Activated CD8-positive, alpha-beta T cell treated with anti-CD3 and anti-CD28 coated beads, Interleukin-2, amount 10 ng/mL, durations not matched to agents 7 days and 5 days (primary cell): ENCODE data around the gene ZBTB7C. TPM values are rescaled to one million over a fixed set of nuclear protein-coding genes. Genes with fewer than 3 reads are reported as not detected.

ENCODE experiments used
- ATAC-seq: fragments of 150-1000 bp; cut with Tn5 transposase; one replicate; pipeline ENCODE4 v1.10.0; 2021; ENCODE audit warnings: moderate library complexity
- CTCF ChIA-PET: fragments of 350-600 bp; sonication (Branson Sonifier 250); formaldehyde crosslinking; loops from one replicate; lab custom pipeline; 2021; ENCODE audit warnings: antibody characterized with exemption; lab: Charles Lee
- POLR2A ChIA-PET: fragments of 350-600 bp; sonication (Branson Sonifier 250); formaldehyde crosslinking; loops from one replicate; lab custom pipeline; 2021; ENCODE audit warnings: antibody characterized with exemption; lab: Charles Lee
- DNase-seq: peaks from one replicate; pipeline ENCODE4 v3.0.0-alpha.2; 2020
- H3K27ac Mint-ChIP-seq: one replicate; pipeline ENCODE4 v1.8.0; 2021; ENCODE audit warnings: mild to moderate bottlenecking, mixed read lengths
- H3K27me3 Mint-ChIP-seq: one replicate; pipeline ENCODE4 v1.8.0; 2021; ENCODE audit warnings: low read depth, mixed read lengths
- H3K36me3 Mint-ChIP-seq: one replicate; pipeline ENCODE4 v1.8.0; 2021; ENCODE audit warnings: low read depth, mixed read lengths
- H3K4me1 Mint-ChIP-seq: one replicate; pipeline ENCODE4 v1.8.0; 2021; ENCODE audit warnings: low read depth, mixed read lengths
- H3K4me3 Mint-ChIP-seq: one replicate; pipeline ENCODE4 v1.8.0; 2021; ENCODE audit warnings: mild to moderate bottlenecking, mixed read lengths
- H3K9me3 Mint-ChIP-seq: one replicate; pipeline ENCODE4 v1.8.0; 2022; ENCODE audit warnings: mixed read lengths; ENCODE audit not compliant: insufficient read depth
- total RNA-seq, 2 experiments: library from RNA; stranded (reverse); gene quantifications; one replicate each; pipeline ENCODE4 v1.2.3, GENCODE V29; 2021

Gene ZBTB7C
- total RNA-seq, 2 experiments from 2014 or later: not detected

DNA sequence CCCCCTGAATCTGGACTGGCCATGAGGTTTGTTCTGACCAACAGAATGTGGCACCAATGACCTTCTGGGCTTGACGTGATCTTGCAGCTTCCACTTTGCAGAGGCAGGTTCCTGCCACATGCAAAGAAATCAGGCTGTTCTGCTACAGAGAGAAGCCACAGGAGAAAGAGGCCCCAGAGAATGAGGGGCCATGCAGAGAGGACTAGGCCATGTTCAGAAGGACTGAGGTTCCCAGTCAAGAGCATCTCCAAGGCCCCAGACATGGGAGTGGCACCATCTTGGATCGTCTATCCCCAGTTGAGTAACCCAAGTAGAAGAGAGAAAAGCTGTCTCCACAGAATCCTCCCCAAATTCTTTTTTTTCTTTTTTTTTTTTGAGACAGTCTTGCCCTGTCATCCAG is 131.1 kb downstream of the ZBTB7C start:
- ATAC-seq (no peak), DNase-seq (no peak)
- Mint-ChIP-seq H3K27ac (no peak overlapping the region), H3K4me3 (no peak overlapping the region), H3K36me3 (no peaks in the 10 kb centered on the region), H3K27me3 (peaks cover 3% of the 10 kb centered on the region), H3K9me3 (no peaks in the 10 kb centered on the region), H3K4me1 (no peaks in the 10 kb centered on the region)
- ChIA-PET CTCF (no interaction called here), POLR2A (no interaction called here)

DNA sequence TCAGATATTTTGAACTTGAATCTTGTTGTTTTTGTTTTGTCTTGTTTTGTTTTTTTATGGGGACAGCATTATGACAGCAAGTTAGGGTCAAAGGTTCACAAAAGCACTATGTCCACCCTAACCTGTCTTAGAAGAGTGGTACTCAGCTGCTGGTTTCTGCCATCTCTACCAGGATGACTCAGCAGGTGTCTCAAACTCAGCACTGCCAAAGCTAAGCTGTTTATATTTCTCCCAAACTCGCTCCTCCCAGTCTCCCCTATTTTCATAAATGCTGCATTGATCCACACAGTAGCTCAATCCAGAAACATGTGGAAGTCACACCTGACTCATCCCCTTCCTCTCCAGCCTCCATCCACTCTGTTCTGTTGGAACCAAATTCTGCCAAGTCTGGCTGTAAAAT is 134.9 kb downstream of the ZBTB7C start:
- Mint-ChIP-seq H3K4me3 (no peak overlapping the region), H3K27ac (no peak overlapping the region), H3K36me3 (no peaks in the 10 kb centered on the region), H3K27me3 (peaks cover 8% of the 10 kb centered on the region), H3K4me1 (no peaks in the 10 kb centered on the region), H3K9me3 (no peaks in the 10 kb centered on the region)
- POLR2A ChIA-PET: no interaction called here
- DNase-seq (no peak), ATAC-seq (no peak)
- CTCF ChIA-PET: no interaction called here

DNA sequence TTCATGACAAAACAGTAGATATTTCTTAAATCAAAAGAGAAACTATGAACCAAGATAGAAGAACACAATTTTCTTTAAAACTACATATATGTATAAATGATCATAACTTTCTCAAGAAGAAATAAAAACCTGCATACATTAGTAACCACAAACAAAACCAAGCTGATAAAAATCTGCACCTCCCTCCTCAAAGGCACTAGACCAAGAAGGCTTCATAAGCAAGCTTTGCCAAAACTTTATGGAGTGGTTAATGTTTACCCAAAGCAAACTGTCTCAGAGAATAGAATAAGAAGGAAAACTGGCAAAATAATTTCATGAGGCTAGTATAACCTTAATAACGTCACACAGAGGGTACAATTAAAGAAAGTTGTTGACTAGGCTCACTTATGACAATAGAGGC is 138.3 kb downstream of the ZBTB7C start:
- no peaks in the 10 kb centered on the region for H3K36me3 Mint-ChIP-seq
- H3K27ac Mint-ChIP-seq: no peak overlapping the region
- H3K27me3 Mint-ChIP-seq: peaks cover 11% of the 10 kb centered on the region
- no peak overlapping the region for H3K4me3 Mint-ChIP-seq
- ChIA-PET POLR2A (no interaction called here), CTCF (no interaction called here)
- no peak for DNase-seq
- no peaks in the 10 kb centered on the region for H3K4me1 Mint-ChIP-seq
- no peak for ATAC-seq
- no peaks in the 10 kb centered on the region for H3K9me3 Mint-ChIP-seq

DNA sequence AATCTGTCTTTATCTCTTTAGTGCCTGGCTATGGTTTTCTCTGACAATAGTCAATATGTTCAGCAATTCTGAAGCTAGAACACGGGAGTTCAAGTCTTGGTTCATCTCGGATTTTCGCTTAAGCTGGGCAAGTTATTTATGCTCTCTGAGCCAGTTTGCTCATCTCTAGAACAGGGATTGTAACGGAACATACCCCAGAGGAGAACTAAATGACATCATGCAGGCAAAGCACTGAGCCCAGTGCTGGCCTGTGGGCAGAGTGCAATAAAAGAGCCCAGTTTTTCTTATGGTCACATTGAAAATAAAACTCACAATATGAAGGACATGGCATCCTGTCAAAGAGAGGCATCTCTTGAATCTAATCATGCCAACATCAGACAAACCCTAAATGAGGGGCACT is 143.9 kb downstream of the ZBTB7C start:
- Mint-ChIP-seq H3K27me3 (peaks cover 2% of the 10 kb centered on the region), H3K4me3 (no peak overlapping the region), H3K36me3 (no peaks in the 10 kb centered on the region), H3K27ac (no peak overlapping the region), H3K4me1 (no peaks in the 10 kb centered on the region), H3K9me3 (no peaks in the 10 kb centered on the region)
- ChIA-PET POLR2A (no interaction called here), CTCF (no interaction called here)
- DNase-seq (no peak), ATAC-seq (no peak)

DNA sequence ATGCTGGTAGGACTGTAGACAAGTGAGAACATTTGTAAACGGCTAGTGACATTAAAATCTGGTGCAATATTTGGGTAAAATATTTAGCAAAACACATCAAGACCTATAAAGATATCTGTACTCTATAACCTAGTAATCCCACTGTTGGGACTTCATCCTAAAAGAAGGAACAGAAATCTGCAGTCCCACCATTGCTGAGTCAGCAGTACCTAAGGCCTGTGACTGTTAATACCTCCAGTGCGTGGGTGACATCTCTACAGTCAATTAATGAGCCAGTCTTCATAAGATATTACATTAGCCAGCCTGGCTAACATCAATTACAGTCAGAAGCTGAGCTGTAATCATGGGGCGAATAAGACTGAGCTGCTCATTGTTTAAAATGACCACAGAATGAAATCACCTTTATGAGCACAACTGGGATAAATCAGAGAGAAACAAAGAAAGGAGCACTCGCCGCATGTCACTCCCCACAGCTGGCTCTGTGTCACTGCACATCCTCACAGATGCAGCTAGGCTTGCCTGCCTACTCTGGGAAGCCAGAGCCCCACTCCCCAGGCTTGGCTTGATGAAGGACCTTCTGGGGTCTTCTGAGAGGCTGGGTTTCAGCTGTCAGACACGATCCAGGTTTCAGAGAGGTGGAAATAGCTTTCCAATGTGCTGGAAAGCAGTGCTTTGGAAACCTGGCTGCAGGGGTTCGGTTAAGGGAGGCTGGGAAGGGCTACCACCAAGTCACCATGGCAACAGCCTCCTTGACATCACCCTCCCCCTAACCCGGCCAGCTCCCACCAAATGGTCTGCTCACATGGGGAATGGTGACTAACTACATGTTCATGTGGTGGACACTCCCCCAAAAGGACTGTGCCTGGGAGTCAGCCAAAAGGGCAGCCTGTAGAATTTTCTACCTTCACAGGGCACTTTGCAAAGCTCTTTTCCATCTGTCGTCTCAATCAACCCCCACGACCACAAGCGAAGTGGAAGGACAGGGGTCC is 145.0 kb downstream of the ZBTB7C start:
- no peak for ATAC-seq
- POLR2A ChIA-PET: no interaction called here
- Mint-ChIP-seq H3K27me3 (peaks cover 6% of the 10 kb centered on the region), H3K36me3 (no peaks in the 10 kb centered on the region), H3K4me1 (no peaks in the 10 kb centered on the region), H3K4me3 (no peak overlapping the region), H3K27ac (no peak overlapping the region), H3K9me3 (no peaks in the 10 kb centered on the region)
- CTCF ChIA-PET: no interaction called here
- no peak for DNase-seq

DNA sequence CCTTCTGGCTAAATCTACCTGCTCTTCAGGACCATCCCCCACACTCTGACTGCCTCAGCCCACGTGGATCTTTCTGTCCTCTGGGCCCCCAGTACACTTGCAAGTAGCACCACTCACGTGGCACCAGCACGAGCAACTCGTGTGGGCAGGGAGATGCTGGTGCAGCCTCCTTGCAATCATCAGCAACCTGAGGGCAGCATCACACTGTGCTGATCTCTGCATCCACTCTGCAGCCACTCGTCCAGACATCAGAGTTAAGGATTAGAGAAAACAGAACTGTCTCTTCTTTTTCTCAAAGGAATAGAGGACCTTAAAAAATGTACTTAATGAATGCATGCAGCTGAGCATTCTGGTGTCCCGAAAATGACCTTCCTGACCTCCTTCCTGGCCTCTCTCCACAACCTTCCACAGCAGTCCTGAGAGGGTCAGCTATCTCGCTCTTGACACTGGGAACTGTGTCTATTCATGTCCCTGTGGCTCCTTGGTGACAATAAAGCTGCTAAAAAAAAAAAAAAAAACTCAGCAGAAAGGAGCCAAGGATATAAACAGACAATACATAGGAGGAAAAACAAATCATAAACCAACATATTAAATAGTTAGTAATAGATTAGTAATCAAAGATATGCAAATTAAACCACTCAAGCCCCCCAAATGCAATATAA is 145.9 kb downstream of the ZBTB7C start:
- ATAC-seq (no peak), DNase-seq (no peak)
- ChIA-PET CTCF (no interaction called here), POLR2A (no interaction called here)
- H3K27me3 Mint-ChIP-seq: peaks cover 6% of the 10 kb centered on the region
- no peaks in the 10 kb centered on the region for H3K36me3 Mint-ChIP-seq
- no peaks in the 10 kb centered on the region for H3K9me3 Mint-ChIP-seq
- H3K4me3 Mint-ChIP-seq: no peak overlapping the region
- no peaks in the 10 kb centered on the region for H3K4me1 Mint-ChIP-seq
- no peak overlapping the region for H3K27ac Mint-ChIP-seq

DNA sequence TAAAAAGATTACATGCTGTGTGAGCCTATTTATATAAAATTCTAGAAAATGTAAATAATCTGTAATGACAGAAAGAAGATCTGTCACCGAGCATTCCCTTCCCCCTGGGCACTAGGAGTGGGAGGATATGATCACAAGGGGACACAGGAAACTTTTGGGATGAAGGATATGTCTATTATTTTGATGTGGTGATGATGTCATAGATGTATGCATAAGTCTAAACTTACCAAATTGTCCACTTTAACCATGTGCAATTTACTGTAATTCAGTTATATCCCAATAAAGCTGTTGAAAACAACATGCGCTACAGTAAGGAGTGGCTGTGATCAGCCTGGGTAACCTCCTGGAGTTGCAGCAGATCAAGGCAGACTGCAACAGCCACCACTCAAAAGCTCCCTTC is 148.9 kb downstream of the ZBTB7C start:
- no peak overlapping the region for H3K27ac Mint-ChIP-seq
- no peaks in the 10 kb centered on the region for H3K4me1 Mint-ChIP-seq
- ChIA-PET CTCF (no interaction called here), POLR2A (no interaction called here)
- H3K4me3 Mint-ChIP-seq: no peak overlapping the region
- peaks cover 10% of the 10 kb centered on the region for H3K27me3 Mint-ChIP-seq
- no peaks in the 10 kb centered on the region for H3K9me3 Mint-ChIP-seq
- DNase-seq (no peak), ATAC-seq (no peak)
- no peaks in the 10 kb centered on the region for H3K36me3 Mint-ChIP-seq

DNA sequence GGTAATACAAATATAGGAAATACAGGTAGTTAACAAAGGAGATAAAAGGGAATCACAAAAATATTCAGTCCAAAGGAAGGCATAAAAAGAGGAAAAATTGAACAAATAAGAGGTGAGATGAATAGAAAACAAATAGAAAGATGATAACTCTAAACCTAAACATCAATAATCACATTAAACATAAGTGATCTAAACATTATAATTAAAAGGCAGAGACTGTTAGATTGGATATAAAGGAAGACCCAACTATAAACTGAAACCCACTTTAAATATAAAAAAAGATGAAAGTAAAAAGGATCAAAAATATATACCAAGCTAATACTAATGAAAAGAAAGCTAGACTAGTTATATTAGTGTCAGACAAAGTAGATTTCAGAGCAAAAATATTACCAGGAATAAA is 152.3 kb downstream of the ZBTB7C start:
- Mint-ChIP-seq H3K4me3 (no peak overlapping the region), H3K9me3 (no peaks in the 10 kb centered on the region), H3K36me3 (no peaks in the 10 kb centered on the region), H3K4me1 (no peaks in the 10 kb centered on the region), H3K27me3 (peaks cover 10% of the 10 kb centered on the region), H3K27ac (no peak overlapping the region)
- DNase-seq (no peak), ATAC-seq (no peak)
- CTCF ChIA-PET: no interaction called here
- POLR2A ChIA-PET: no interaction called here

DNA sequence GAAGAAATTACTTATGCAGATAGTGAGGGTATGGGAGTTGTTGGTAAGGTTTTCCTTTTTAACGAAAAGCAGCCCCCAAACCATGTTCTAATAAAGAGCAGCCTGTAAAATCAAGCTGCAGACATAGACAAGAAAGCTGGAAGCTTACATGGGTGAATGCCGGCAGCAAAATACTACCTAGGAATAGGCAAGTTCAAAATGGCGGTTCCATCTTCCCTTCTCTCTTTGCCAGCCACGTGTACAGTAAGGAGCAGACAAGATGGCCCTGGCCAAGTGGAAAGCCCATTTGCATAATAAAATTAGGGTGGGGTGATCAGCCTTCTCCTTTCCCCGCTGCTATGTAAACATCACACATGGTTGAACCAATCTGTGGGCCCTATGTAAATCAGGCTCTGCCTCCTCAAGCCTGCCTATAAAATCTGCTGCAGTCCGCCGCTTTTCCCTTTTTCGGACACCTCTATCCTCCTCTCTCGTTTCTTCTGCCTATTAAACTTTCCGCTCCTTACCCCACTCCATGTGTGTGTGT is 155.0 kb downstream of the ZBTB7C start:
- H3K36me3 Mint-ChIP-seq: no peaks in the 10 kb centered on the region
- H3K4me1 Mint-ChIP-seq: no peaks in the 10 kb centered on the region
- no peak overlapping the region for H3K27ac Mint-ChIP-seq
- ATAC-seq (no peak), DNase-seq (no peak)
- H3K27me3 Mint-ChIP-seq: peaks cover 13% of the 10 kb centered on the region
- ChIA-PET POLR2A (no interaction called here), CTCF (no interaction called here)
- H3K4me3 Mint-ChIP-seq: no peak overlapping the region
- no peaks in the 10 kb centered on the region for H3K9me3 Mint-ChIP-seq

DNA sequence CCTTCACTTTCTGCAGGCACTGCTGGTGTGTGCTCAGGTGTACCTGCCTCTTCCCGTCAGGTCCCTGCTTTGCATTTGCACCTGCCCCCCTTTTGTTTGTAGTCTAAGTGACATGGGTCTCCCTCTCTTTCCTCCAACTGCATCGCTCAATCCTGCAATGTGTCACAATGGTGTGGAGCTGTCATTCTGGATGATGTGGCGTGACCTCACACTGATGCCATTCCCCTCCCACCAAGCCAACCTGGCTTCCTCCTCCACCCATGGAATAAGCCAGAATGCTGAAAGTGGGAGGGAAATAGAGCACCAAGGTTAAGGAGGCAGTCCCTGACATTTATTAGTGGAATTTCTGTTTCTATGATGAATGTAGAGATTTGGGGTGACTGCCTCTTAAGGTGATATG is 156.7 kb downstream of the ZBTB7C start:
- Mint-ChIP-seq H3K9me3 (no peaks in the 10 kb centered on the region), H3K4me3 (no peak overlapping the region), H3K27me3 (peaks cover 17% of the 10 kb centered on the region), H3K4me1 (no peaks in the 10 kb centered on the region), H3K36me3 (no peaks in the 10 kb centered on the region), H3K27ac (no peak overlapping the region)
- DNase-seq (no peak), ATAC-seq (no peak)
- ChIA-PET CTCF (no interaction called here), POLR2A (no interaction called here)

DNA sequence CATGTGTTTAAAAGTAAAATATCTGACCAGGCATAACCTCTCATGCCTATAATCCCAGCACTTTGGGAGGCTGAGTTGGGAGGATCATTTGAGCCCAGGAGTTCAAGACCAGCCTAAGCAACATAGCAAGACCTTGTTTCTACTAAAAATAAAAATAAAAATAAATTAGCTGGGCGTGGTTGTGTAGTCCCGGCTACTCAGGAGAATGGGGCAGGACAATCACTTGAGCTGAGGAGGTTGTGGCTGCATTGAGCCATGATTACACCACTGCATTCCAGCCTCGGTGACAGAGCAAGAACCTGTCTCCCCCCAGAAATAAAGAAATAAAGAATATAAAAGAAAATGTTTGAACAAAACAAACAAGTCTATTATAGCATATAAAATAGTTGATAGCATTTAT is 158.3 kb downstream of the ZBTB7C start:
- no peak for ATAC-seq
- peaks cover 13% of the 10 kb centered on the region for H3K27me3 Mint-ChIP-seq

DNA sequence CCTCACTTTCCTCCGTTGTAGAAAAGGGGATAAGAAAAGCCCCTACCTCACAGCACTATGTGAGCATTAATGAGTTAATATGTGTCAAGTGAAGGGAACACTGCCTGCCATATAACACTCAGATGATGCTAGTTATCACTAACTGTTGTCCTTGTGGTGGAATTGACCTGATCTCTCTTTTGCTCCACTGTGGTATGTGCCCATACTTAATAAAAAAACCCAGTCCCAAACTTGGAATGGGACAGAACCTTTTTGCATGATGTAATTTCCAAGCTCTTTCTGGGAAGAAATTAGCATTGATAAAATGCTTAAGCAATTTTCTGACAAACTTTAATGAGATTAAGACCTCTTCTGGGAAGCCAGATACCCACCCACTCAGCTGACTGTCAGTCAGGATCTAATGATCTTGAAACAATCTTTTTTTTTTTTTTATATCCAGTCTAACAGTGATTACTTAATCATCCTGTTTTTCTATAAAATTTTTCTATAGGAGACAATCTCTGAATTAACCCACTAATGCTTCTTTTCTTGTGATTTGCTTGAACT is 158.7 kb downstream of the ZBTB7C start:
- Mint-ChIP-seq H3K9me3 (no peaks in the 10 kb centered on the region), H3K27ac (no peak overlapping the region), H3K36me3 (no peaks in the 10 kb centered on the region), H3K4me1 (no peaks in the 10 kb centered on the region), H3K4me3 (no peak overlapping the region), H3K27me3 (peaks cover 10% of the 10 kb centered on the region)
- no peak for ATAC-seq
- DNase-seq: no peak
- ChIA-PET POLR2A (no interaction called here), CTCF (no interaction called here)

More for the DNA sequence above, 158.3 kb downstream of the ZBTB7C start:
- no peaks in the 10 kb centered on the region for H3K36me3 Mint-ChIP-seq
- POLR2A ChIA-PET: no interaction called here
- CTCF ChIA-PET: no interaction called here
- H3K27ac Mint-ChIP-seq: no peak overlapping the region
- no peaks in the 10 kb centered on the region for H3K4me1 Mint-ChIP-seq
- no peak overlapping the region for H3K4me3 Mint-ChIP-seq
- no peak for DNase-seq
- H3K9me3 Mint-ChIP-seq: no peaks in the 10 kb centered on the region
